ENCODE measurements around the gene ATG2A.

- no peak for TF ChIP-seq CTCF (IDR thresholded peaks at IDR 0.05; ENCODE audit: insufficient read depth, low read length)
- no peak for TF ChIP-seq REST (IDR thresholded peaks at IDR 0.05; ENCODE audit: insufficient replicate concordance, low read depth)
Observed at GRCh38 chr11:64935359-64936081, 18.5 kb upstream of the ATG2A start, which contains the start of gene GPHA2.

Data from HL-60 (cell line).